ENCODE measurements around the gene CFAP54.

Gene CFAP54

DNA sequence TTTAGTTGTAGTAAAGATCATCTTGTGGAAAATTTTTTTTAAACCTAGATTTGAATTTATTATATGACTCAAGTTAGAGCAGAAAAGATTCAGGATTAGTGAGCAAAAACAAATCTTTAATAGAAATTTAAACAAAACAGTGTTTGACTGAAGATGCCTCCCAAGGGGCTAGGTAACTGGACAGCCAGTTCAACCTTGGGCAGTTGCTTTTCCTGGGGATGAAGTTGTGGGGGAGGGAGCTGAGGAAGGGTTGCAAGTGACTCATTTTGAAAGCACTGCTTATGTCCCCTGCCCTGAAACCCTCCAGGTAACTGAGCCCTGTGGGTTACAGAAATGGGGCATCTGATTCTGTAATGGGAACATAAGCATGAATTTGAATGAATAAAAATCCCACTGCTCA, 13.1 kb downstream of the CFAP54 start:
- no peak overlapping the region for H3K4me3 ChIP-seq (ENCODE audit: low read length)
- no peak for DNase-seq (ENCODE audit: low read depth)
- TF ChIP-seq CTCF (conservative IDR thresholded peaks at IDR 0.05; ENCODE audit: low read depth, low read length) = no peak

DNA sequence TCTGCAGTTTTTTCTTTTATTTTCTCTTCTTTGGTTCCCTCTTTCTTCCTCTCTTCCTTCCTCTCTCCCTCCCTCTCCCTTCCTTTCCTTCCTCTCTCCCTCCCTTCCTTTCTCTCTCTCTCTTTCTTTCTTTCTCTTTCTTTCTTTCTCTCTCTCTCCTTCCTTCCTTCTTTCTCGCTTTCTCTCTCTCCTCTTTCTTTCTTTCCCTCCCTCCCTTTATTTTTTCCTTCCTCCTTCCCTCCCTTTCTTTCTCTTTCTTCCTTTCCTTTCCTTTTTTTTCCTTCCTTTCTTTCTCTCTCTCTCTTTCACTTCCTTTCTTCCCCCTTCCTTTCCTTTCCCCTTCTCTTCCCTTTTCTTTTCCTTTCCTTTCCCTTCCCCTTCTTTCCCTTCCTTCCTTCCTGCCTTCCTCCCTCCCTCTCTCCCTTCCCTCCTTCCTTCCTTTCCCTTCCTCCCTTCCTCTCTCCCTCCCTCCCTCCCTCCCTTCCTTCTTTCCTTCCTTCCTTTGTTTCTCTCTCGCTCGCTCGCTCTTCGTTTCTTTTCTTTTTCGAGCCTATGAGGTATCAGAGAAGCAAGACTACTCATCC, 13.7 kb downstream of the CFAP54 start:
- H3K4me3 ChIP-seq (ENCODE audit: low read length) = no peak overlapping the region
- DNase-seq (ENCODE audit: low read depth) = no peak
- no peak for TF ChIP-seq CTCF (conservative IDR thresholded peaks at IDR 0.05; ENCODE audit: low read depth, low read length)

DNA sequence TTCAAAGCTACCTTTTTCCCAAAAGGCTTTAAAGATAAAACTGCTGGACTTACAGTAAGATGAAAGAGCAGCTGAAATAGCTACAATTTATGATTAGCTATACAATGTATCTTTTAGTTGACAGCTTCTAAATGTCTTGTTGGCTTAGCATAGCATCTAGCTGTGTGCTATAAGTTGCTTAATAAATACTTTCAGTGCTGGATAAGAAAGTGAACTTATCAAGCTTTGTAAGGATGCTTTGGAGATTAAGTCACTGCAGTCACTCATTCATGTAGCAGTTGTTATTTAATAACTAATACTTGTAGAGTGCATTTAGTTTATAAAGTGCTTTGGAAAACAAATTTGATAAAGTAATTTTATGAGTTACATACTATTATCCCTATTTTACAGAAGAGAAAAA, 14.6 kb downstream of the CFAP54 start:
- no peak for TF ChIP-seq CTCF (conservative IDR thresholded peaks at IDR 0.05; ENCODE audit: low read depth, low read length)
- DNase-seq (ENCODE audit: low read depth) = no peak
- no peak overlapping the region for H3K4me3 ChIP-seq (ENCODE audit: low read length)

DNA sequence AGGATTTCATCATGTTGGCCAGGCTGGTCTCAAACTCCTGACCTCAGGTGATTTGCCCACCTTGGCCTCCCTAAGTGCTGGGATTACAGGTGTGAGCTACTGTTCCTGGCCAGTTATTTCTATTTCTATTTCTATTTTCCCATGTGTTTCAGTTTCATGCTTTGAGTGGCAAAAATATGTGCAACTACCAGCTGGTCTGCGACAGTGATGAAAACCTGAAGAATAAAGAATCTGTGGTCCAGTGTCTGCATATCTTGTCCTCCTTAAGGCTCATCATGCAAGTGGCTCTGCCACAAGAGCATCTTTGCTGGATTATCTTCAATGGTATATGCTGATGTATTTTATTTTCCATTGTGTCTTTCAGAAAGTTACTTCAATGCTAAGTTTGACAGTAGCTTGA, 17.4 kb downstream of the CFAP54 start:
- H3K4me3 ChIP-seq (ENCODE audit: low read length) = no peak overlapping the region
- TF ChIP-seq CTCF (conservative IDR thresholded peaks at IDR 0.05; ENCODE audit: low read depth, low read length) = no peak
- no peak for DNase-seq (ENCODE audit: low read depth)

- H3K4me3 ChIP-seq (ENCODE audit: low read length) = no peak overlapping the region
- no peak for DNase-seq (ENCODE audit: low read depth)
- TF ChIP-seq CTCF (conservative IDR thresholded peaks at IDR 0.05; ENCODE audit: low read depth, low read length) = no peak
These were observed 21.0 kb downstream of the CFAP54 start for GRCh38 chr12:96510306-96510764.

DNA sequence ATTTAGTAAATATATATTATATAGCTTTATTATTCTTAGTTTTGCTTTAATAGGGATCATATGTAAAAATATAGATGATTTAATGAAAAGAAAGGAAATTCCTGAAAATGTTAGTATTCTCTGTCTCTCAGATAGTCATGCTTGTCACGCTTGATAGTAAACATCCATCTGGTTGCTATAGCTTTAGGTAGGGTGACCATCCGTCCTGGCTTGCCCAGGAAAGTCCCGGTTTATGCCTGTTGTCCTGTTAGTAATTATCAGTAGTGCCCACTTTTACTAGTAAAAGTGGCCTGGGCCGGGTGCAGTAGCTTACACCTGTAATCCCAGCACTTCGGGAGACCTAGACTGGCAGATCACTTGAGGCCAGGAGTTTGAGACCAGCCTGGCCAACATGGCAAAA, 23.8 kb downstream of the CFAP54 start:
- no peak for TF ChIP-seq CTCF (conservative IDR thresholded peaks at IDR 0.05; ENCODE audit: low read depth, low read length)
- DNase-seq (ENCODE audit: low read depth) = no peak
- H3K4me3 ChIP-seq (ENCODE audit: low read length) = no peak overlapping the region

- H3K4me3 ChIP-seq (ENCODE audit: low read length) = no peak overlapping the region
- no peak for DNase-seq (ENCODE audit: low read depth)
- no peak for TF ChIP-seq CTCF (conservative IDR thresholded peaks at IDR 0.05; ENCODE audit: low read depth, low read length)
These were observed 24.3 kb downstream of the CFAP54 start for GRCh38 chr12:96513681-96514080.
